Testis (tissue), 3 donors: Measurements from ENCODE around the gene PLEKHF1. TPM values are rescaled to one million over a fixed set of nuclear protein-coding genes. Genes with fewer than 3 reads are reported as not detected.

Experiments used
- DNase-seq: peaks from one replicate; pipeline ENCODE4 v3.0.0-alpha.2; 2019
- H3K27ac ChIP-seq, 2 donors: fragments of 200-600 bp; sonication (generic); one replicate each; pipeline ENCODE4 v1.5.1; 2019
- H3K27me3 ChIP-seq: fragments of 200-600 bp; sonication (generic); one replicate; pipeline ENCODE4 v1.5.1; 2019
- H3K36me3 ChIP-seq: fragments of 200-600 bp; sonication (generic); one replicate; pipeline ENCODE4 v1.5.1; 2017; ENCODE audit warnings: low read depth; ENCODE audit errors: missing control alignments
- H3K4me1 ChIP-seq: fragments of 200-600 bp; sonication (generic); one replicate; pipeline ENCODE4 v1.5.1; 2019
- H3K4me3 ChIP-seq, 2 donors: fragments of 200-600 bp; sonication (generic); one replicate each; pipeline ENCODE4 v1.5.1; 2017 to 2019
- H3K9me3 ChIP-seq: fragments of 200-600 bp; sonication (generic); one replicate; pipeline ENCODE4 v1.5.1; 2017
- POLR2A ChIP-seq: fragments of 450-650 bp; IDR thresholded peaks from one replicate; pipeline ENCODE4 v1.6.1; 2017; ENCODE audit warnings: antibody characterized with exemption, mild to moderate bottlenecking, moderate library complexity
- WGBS, 2 donors: methylation state at CpG; one replicate each; pipeline ENCODE4 v1.1.5; 2018; 5-methylcytosine and 5-hydroxymethylcytosine counted together
- intact Hi-C: fragments of 100-400 bp; cut with DNase I; formaldehyde crosslinking; loops from one replicate; pipeline ENCODE4 v1.15.1; 2023; ENCODE audit warnings: low total_unique reads
- polyA plus RNA-seq: library from polyadenylated mRNA; stranded (reverse); fragments of 350-450 nt; fragmentation: Illumina TruSeq; extraction: RNeasy Lipid Tissue Mini Kit (QIAGEN cat#74804); gene quantifications from one replicate; pipeline ENCODE4 v1.2.3, GENCODE V29; 2014; ENCODE audit warnings: low read depth, low replicate concordance; ENCODE audit not compliant: insufficient read depth
- total RNA-seq, 2 donors: library from RNA; depleted of rRNA; stranded (reverse); fragments of >200 nt; gene quantifications; one replicate each; pipeline ENCODE4 v1.2.3, GENCODE V29; 2016
- TF ChIP-seq, protein P1 (sequence below), 3 experiments: fragments of 450-650 bp in 2 of 3; fragments of 200-600 bp in 1 of 3; sonication (generic) in 1 of 3; IDR thresholded peaks; one replicate each; pipeline ENCODE4 v1.5.1; 2016 to 2019; ENCODE audit warnings: antibody characterized with exemption in 3 of 3, mild to moderate bottlenecking in 2 of 3, moderate library complexity in 1 of 3

Gene PLEKHF1
- total and polyA plus RNA-seq, 3 donors from 2014 or later, result 6.3 to 26.2 (median 13.5) TPM

DNA sequence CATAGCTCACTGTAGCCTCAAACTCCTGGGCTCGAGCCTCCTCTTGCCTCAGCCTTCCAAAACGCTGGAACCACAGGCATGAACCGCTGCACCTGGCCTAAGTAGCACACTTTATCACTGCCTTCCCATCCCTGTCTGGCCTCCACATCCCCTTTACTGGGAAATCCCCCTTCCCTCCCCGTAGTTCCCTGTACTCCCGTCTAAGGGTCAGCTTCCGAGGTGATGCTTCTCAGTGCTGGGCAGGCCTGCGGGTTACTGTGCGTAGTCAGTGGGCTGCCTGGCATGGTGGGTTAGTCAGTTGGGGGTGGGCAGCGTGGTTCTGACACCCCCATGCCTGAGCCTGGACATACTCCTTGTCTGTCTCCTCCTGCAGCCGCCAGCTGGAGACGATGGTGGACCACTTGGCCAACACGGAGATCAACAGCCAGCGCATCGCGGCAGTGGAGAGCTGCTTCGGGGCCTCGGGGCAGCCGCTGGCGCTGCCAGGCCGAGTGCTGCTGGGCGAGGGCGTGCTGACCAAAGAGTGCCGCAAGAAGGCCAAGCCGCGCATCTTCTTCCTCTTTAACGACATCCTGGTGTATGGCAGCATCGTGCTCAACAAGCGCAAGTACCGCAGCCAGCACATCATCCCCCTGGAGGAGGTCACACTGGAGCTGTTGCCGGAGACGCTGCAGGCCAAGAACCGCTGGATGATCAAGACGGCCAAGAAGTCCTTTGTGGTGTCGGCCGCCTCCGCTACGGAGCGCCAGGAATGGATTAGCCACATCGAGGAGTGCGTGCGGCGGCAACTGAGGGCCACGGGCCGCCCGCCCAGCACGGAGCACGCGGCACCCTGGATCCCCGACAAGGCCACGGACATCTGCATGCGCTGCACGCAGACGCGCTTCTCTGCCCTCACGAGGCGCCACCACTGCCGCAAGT is 8.4 kb downstream of the PLEKHF1 start:
- Histone ChIP-seq H3K27me3 (no peaks in the 10 kb centered on the region), H3K27ac (no peak overlapping the region), H3K9me3 (no peaks in the 10 kb centered on the region), H3K4me1 (peaks cover 49% of the 10 kb centered on the region), H3K36me3 (no peaks in the 10 kb centered on the region), H3K4me3 (no peak overlapping the region)
- no peak for TF ChIP-seq POLR2A
- TF ChIP-seq, protein P1, sequence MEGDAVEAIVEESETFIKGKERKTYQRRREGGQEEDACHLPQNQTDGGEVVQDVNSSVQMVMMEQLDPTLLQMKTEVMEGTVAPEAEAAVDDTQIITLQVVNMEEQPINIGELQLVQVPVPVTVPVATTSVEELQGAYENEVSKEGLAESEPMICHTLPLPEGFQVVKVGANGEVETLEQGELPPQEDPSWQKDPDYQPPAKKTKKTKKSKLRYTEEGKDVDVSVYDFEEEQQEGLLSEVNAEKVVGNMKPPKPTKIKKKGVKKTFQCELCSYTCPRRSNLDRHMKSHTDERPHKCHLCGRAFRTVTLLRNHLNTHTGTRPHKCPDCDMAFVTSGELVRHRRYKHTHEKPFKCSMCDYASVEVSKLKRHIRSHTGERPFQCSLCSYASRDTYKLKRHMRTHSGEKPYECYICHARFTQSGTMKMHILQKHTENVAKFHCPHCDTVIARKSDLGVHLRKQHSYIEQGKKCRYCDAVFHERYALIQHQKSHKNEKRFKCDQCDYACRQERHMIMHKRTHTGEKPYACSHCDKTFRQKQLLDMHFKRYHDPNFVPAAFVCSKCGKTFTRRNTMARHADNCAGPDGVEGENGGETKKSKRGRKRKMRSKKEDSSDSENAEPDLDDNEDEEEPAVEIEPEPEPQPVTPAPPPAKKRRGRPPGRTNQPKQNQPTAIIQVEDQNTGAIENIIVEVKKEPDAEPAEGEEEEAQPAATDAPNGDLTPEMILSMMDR (IDR thresholded peaks at IDR 0.05), result no peak
- intact Hi-C loops, result no loop called here
- DNase-seq, result no peak
- 61 to 89% methylated on average over 30 to 57 of the region's 57 CpGs for WGBS, 2 donors

- Histone ChIP-seq H3K4me3 (no peak overlapping the region), H3K9me3 (no peaks in the 10 kb centered on the region), H3K27me3 (no peaks in the 10 kb centered on the region), H3K27ac (no peak overlapping the region), H3K36me3 (no peaks in the 10 kb centered on the region), H3K4me1 (peaks cover 50% of the 10 kb centered on the region)
- DNase-seq, result no peak
- intact Hi-C loops, result no loop called here
- 83 to 91% methylated on average over 25 to 34 of the region's 34 CpGs for WGBS, 2 donors
- TF ChIP-seq POLR2A, result no peak
- TF ChIP-seq, protein P1 (IDR thresholded peaks at IDR 0.05), result no peak
Observed at GRCh38 chr19:29674374-29675119, 9.3 kb downstream of the PLEKHF1 start.

- Histone ChIP-seq H3K36me3 (no peaks in the 10 kb centered on the region), H3K9me3 (no peaks in the 10 kb centered on the region), H3K4me3 (no peak overlapping the region), H3K27me3 (no peaks in the 10 kb centered on the region), H3K4me1 (peaks cover 55% of the 10 kb centered on the region), H3K27ac (no peak overlapping the region)
- no peak for TF ChIP-seq POLR2A
- TF ChIP-seq, protein P1 (IDR thresholded peaks at IDR 0.05), result no peak
- intact Hi-C loops, result no loop called here
- WGBS, 2 donors, result 83 to 96% methylated on average over 3 to 10 of the region's 10 CpGs
- DNase-seq, result no peak
Observed at GRCh38 chr19:29675120-29675649, 9.9 kb downstream of the PLEKHF1 start.

GRCh38 chr19:29675650-29676186 is 10.5 kb downstream of the PLEKHF1 start:
- Histone ChIP-seq H3K27me3 (no peaks in the 10 kb centered on the region), H3K36me3 (no peaks in the 10 kb centered on the region), H3K27ac (peak overlapping the region in 1 of 2 donors; percentile 68), H3K4me1 (peaks cover 60% of the 10 kb centered on the region), H3K4me3 (no peak overlapping the region), H3K9me3 (no peaks in the 10 kb centered on the region)
- TF ChIP-seq, protein P1 (IDR thresholded peaks at IDR 0.05), result no peak
- no peak for TF ChIP-seq POLR2A
- intact Hi-C loops, result no loop called here
- DNase-seq, result no peak
- 73 to 83% methylated on average over 2 to 13 of the region's 13 CpGs for WGBS, 2 donors
